SK-N-SH (cell line): ENCODE results near the gene WNK2. TPM values are rescaled to one million over a fixed set of nuclear protein-coding genes. Genes with fewer than 3 reads are reported as not detected.
A peak's percentile ranks its signal among the peaks of the same experiment; 100 is the strongest.

Source experiments
- CTCF ChIA-PET: fragments of 300-600, 350-600 bp; formaldehyde crosslinking; extraction: SDS; loops from one replicate; lab custom pipeline; 2021; lab: Yijun Ruan, JAX
- POLR2A ChIA-PET: fragments of 350-600 bp; sonication (Branson Sonifier 250); formaldehyde crosslinking; extraction: SDS; loops from one replicate; lab custom pipeline; 2020; ENCODE audit warnings: antibody characterized with exemption, inconsistent platforms; lab: Yijun Ruan, JAX
- DNase-seq: peaks from one replicate; pipeline ENCODE4 v3.0.0; 2012
- H2AFZ ChIP-seq: fragments of 200-600 bp; sonication (generic); 2 replicates; pipeline ENCODE4 v1.8.1; 2016; ENCODE audit warnings: antibody characterized with exemption, mild to moderate bottlenecking, low read depth
- H3F3A ChIP-seq: fragments of 200-600 bp; sonication (generic); replicated peaks from 2 replicates; pipeline ENCODE3; 2016; ENCODE audit warnings: antibody characterized with exemption, mild to moderate bottlenecking; ENCODE audit not compliant: insufficient read depth
- H3K27ac ChIP-seq, 2 experiments: fragments of 200-500 bp in 1 of 2; fragments of 200-600 bp in 1 of 2; sonication (Bioruptor generic) in 1 of 2; sonication (generic), shearing (Covaris generic) in 1 of 2; 2 replicates each; pipeline versions ENCODE4 v1.5.1 to v1.6.1; 2014 to 2016; ENCODE audit warnings: low read depth in 2 of 2, inconsistent platforms in 1 of 2, low read length in 1 of 2, mild to moderate bottlenecking in 1 of 2, mixed read lengths in 1 of 2
- H3K27me3 ChIP-seq: fragments of 200-600 bp; sonication (generic), shearing (Covaris generic); 2 replicates; pipeline ENCODE4 v1.6.1; 2016; ENCODE audit warnings: mixed run types; ENCODE audit not compliant: insufficient read depth
- H3K36me3 ChIP-seq, 2 experiments: fragments of 200-500 bp in 1 of 2; fragments of 200-600 bp in 1 of 2; sonication (Bioruptor generic) in 1 of 2; sonication (generic) in 1 of 2; replicated peaks in 1 of 2; 2 replicates each; pipeline versions ENCODE3 to v1.5.1; 2014 to 2016; ENCODE audit warnings: low read length in 1 of 2, mild to moderate bottlenecking in 1 of 2; ENCODE audit not compliant: insufficient read depth in 2 of 2, control insufficient read depth in 1 of 2
- H3K4me1 ChIP-seq, 2 experiments: fragments of 200-500 bp in 1 of 2; fragments of 200-600 bp in 1 of 2; sonication (Bioruptor generic) in 1 of 2; sonication (generic), shearing (Covaris generic) in 1 of 2; 2 replicates each; pipeline versions ENCODE4 v1.5.1 to v1.6.1; 2014 to 2016; ENCODE audit warnings: low read depth in 1 of 2, low read length in 1 of 2, mixed run types in 1 of 2; ENCODE audit not compliant: insufficient read depth in 2 of 2, control insufficient read depth in 1 of 2
- H3K4me2 ChIP-seq: fragments of 200-600 bp; sonication (generic), shearing (Covaris generic); 2 replicates; pipeline ENCODE4 v1.6.1; 2017; ENCODE audit warnings: mixed run types
- H3K4me3 ChIP-seq, 2 experiments: fragments of 200-500 bp in 1 of 2; fragments of 200-600 bp in 1 of 2; sonication (Bioruptor generic) in 1 of 2; sonication (generic), shearing (Covaris generic) in 1 of 2; 2 replicates each; pipeline versions ENCODE4 v1.5.1 to v1.8.1; 2014 to 2016; ENCODE audit warnings: low read depth in 2 of 2, inconsistent platforms in 1 of 2, low read length in 1 of 2, mild to moderate bottlenecking in 1 of 2, mixed read lengths in 1 of 2, moderate library complexity in 1 of 2
- H3K79me2 ChIP-seq: fragments of 200-600 bp; sonication (generic); 2 replicates; pipeline ENCODE4 v1.8.1; 2017; ENCODE audit warnings: mild to moderate bottlenecking; ENCODE audit not compliant: insufficient read depth
- H3K9ac ChIP-seq: fragments of 200-600 bp; sonication (generic); 2 replicates; pipeline ENCODE4 v1.6.1; 2017; ENCODE audit warnings: mixed run types
- H3K9me2 ChIP-seq: fragments of 200-600 bp; sonication (generic); 2 replicates; pipeline ENCODE4 v1.6.1; 2017; ENCODE audit warnings: mixed run types
- H3K9me3 ChIP-seq: fragments of 200-600 bp; sonication (generic); 2 replicates; pipeline ENCODE4 v1.6.1; 2017; ENCODE audit warnings: mixed run types, mild to moderate bottlenecking, moderate library complexity
- H4K20me1 ChIP-seq: fragments of 200-600 bp; sonication (generic); 2 replicates; pipeline ENCODE4 v1.6.1; 2017; ENCODE audit warnings: mild to moderate bottlenecking, mixed run types; ENCODE audit not compliant: insufficient read depth
- CHD2 ChIP-seq: fragments of 150-350 bp; IDR thresholded peaks from 2 replicates; pipeline ENCODE4 v1.6.1; 2018; ENCODE audit warnings: low read length; ENCODE audit not compliant: partially characterized antibody
- CTCF ChIP-seq: fragments of 200-600 bp; sonication (generic); IDR thresholded peaks from 2 replicates; pipeline ENCODE4 v1.6.1; 2017; ENCODE audit warnings: antibody characterized with exemption, mild to moderate bottlenecking, moderate library complexity
- ELF1 ChIP-seq: IDR thresholded peaks from 2 replicates; pipeline ENCODE4 v1.4.0; 2012
- FOSL2 ChIP-seq: IDR thresholded peaks from 2 replicates; pipeline ENCODE4 v1.4.0; 2012; ENCODE audit warnings: low read depth, mild to moderate bottlenecking, moderate library complexity, borderline replicate concordance
- IRF3 ChIP-seq: fragments of 150-350 bp; IDR thresholded peaks from 2 replicates; pipeline ENCODE4 v1.6.1; 2016; ENCODE audit warnings: mild to moderate bottlenecking, low read depth, low read length
- JUND ChIP-seq: IDR thresholded peaks from 2 replicates; pipeline ENCODE4 v1.4.0; 2012
- MEF2A ChIP-seq: IDR thresholded peaks from 2 replicates; pipeline ENCODE4 v1.4.0; 2012; ENCODE audit warnings: low read depth, borderline replicate concordance
- NFIC ChIP-seq: IDR thresholded peaks from 2 replicates; pipeline ENCODE4 v1.4.0; 2012; ENCODE audit warnings: borderline replicate concordance
- NRF1 ChIP-seq: IDR thresholded peaks from 2 replicates; pipeline ENCODE4 v1.6.1; 2012; ENCODE audit warnings: low read depth, mild to moderate bottlenecking, low read length
- PBX3 ChIP-seq: IDR thresholded peaks from 2 replicates; pipeline ENCODE4; 2012
- POLR2AphosphoS5 ChIP-seq: IDR thresholded peaks from 2 replicates; pipeline ENCODE4 v1.6.1; 2012; ENCODE audit warnings: low read depth, low read length
- RXRA ChIP-seq: IDR thresholded peaks from 2 replicates; pipeline ENCODE4 v1.4.0; 2012; ENCODE audit warnings: low read depth, mild to moderate bottlenecking, borderline replicate concordance
- SMC3 ChIP-seq: IDR thresholded peaks from 2 replicates; pipeline ENCODE4 v1.6.1; 2012; ENCODE audit warnings: low read depth, low read length, improper control_type of control experiment
- TCF12 ChIP-seq: IDR thresholded peaks from 2 replicates; pipeline ENCODE4 v1.4.0; 2012
- YY1 ChIP-seq: IDR thresholded peaks from 2 replicates; pipeline ENCODE4 v1.4.0; 2012; ENCODE audit warnings: low read depth, mild to moderate bottlenecking
- ZBTB33 ChIP-seq: IDR thresholded peaks from 2 replicates; pipeline ENCODE4 v1.4.0; 2012; ENCODE audit warnings: low read depth, borderline replicate concordance
- WGBS: methylation state at CpG from one replicate; pipeline ENCODE4 v1.1.6; 2017; ENCODE audit warnings: low lambda C conversion rate; 5-methylcytosine and 5-hydroxymethylcytosine counted together
- polyA plus RNA-seq, 3 experiments: library from polyadenylated mRNA; depleted of rRNA; stranded (reverse); fragments of >200 nt; gene quantifications; 2 replicates each; pipeline ENCODE4 v1.2.3, GENCODE V29; 2012

Gene WNK2
- polyA plus RNA-seq, 1 of the 3 experiments (the other 2 are of a cell fraction) = 0.12 TPM

GRCh38 chr9:93257808-93258331 is 73.9 kb downstream of the WNK2 start:
- H3K9me2 ChIP-seq = no peaks in the 10 kb centered on the region
- no peaks in the 10 kb centered on the region; a peak in 1 of 4 replicates for H3K4me1 ChIP-seq
- WGBS = 51% methylated on average over 10 of the region's 12 CpGs
- ChIA-PET POLR2A (no interaction called here), CTCF (no interaction called here)
- no peak overlapping the region for H2AFZ ChIP-seq
- no peaks in the 10 kb centered on the region for H3F3A ChIP-seq
- H3K9ac ChIP-seq = no peak overlapping the region
- no peak overlapping the region for H3K4me3 ChIP-seq
- H3K79me2 ChIP-seq = no peaks in the 10 kb centered on the region
- H3K27ac ChIP-seq = no peak overlapping the region
- no peaks in the 10 kb centered on the region for H3K9me3 ChIP-seq
- DNase-seq = peak; percentile 11
- no peaks in the 10 kb centered on the region for H3K27me3 ChIP-seq
- H3K36me3 ChIP-seq = no peaks in the 10 kb centered on the region
- no peak for TF ChIP-seq FOSL2
- no peaks in the 10 kb centered on the region for H4K20me1 ChIP-seq
- no peak overlapping the region for H3K4me2 ChIP-seq

- Histone ChIP-seq H3K36me3 (no peaks in the 10 kb centered on the region), H3K9me2 (no peaks in the 10 kb centered on the region), H3K4me3 (no peak overlapping the region), H2AFZ (no peak overlapping the region), H3K4me2 (no peak overlapping the region), H3K79me2 (no peaks in the 10 kb centered on the region), H3K9ac (no peak overlapping the region), H3K27ac (no peak overlapping the region), H3K9me3 (no peaks in the 10 kb centered on the region), H4K20me1 (no peaks in the 10 kb centered on the region), H3K27me3 (no peaks in the 10 kb centered on the region)
- ChIA-PET CTCF (no interaction called here), POLR2A (no interaction called here)
- 100% methylated on average over 2 of the region's 4 CpGs for WGBS
- TF ChIP-seq TCF12 (no peak), CHD2 (no peak), POLR2AphosphoS5 (no peak), RXRA (no peak), ELF1 (no peak), CTCF (no peak), JUND (no peak), MEF2A (no peak)
- TF ChIP-seq, all 33 proteins: peak for 0
- H3F3A ChIP-seq = no peaks in the 10 kb centered on the region
- DNase-seq = peak; percentile 7
- H3K4me1 ChIP-seq = no peaks in the 10 kb centered on the region; a peak in 1 of 4 replicates
These were observed 74.5 kb downstream of the WNK2 start for GRCh38 chr9:93258419-93258817.

GRCh38 chr9:93258818-93259489 is 75.0 kb downstream of the WNK2 start:
- H3K9me3 ChIP-seq = no peaks in the 10 kb centered on the region
- H3K9ac ChIP-seq = no peak overlapping the region
- no peak overlapping the region for H3K27ac ChIP-seq
- no peaks in the 10 kb centered on the region for H4K20me1 ChIP-seq
- 68% methylated on average over 28 of the region's 33 CpGs for WGBS
- no peaks in the 10 kb centered on the region for H3K79me2 ChIP-seq
- H2AFZ ChIP-seq = no peak overlapping the region
- POLR2A ChIA-PET = no interaction called here
- H3K4me2 ChIP-seq = no peak overlapping the region
- no peaks in the 10 kb centered on the region for H3F3A ChIP-seq
- H3K4me3 ChIP-seq = no peak overlapping the region
- CTCF ChIA-PET = no interaction called here
- H3K27me3 ChIP-seq = no peaks in the 10 kb centered on the region
- H3K9me2 ChIP-seq = no peaks in the 10 kb centered on the region
- peak; percentile 30 for DNase-seq
- H3K36me3 ChIP-seq = no peaks in the 10 kb centered on the region
- H3K4me1 ChIP-seq = no peaks in the 10 kb centered on the region; a peak in 1 of 4 replicates
- no peak for TF ChIP-seq CHD2
- no peak for TF ChIP-seq JUND
- no peak for TF ChIP-seq YY1
- TF ChIP-seq POLR2AphosphoS5 = no peak
- no peak for TF ChIP-seq PBX3
- TF ChIP-seq MEF2A = no peak
- TF ChIP-seq TCF12 = no peak
- TF ChIP-seq NFIC = no peak
- TF ChIP-seq IRF3 = no peak
- TF ChIP-seq SMC3 = no peak
- no peak for TF ChIP-seq NRF1
- no peak for TF ChIP-seq ZBTB33
